ENCODE measurements around the gene RASGRF1.

- TF ChIP-seq ZNF431 (CRISPR knock-in tag; IDR thresholded peaks at IDR 0.05) (no peak), ARID1B (IDR thresholded peaks at IDR 0.05) (no peak), BCL6 (CRISPR knock-in tag; IDR thresholded peaks at IDR 0.05) (no peak), JUN (IDR thresholded peaks at IDR 0.05; ENCODE audit: borderline replicate concordance, low read depth, low read length) (no peak), JUN (CRISPR knock-in tag; IDR thresholded peaks at IDR 0.05; ENCODE audit: borderline replicate concordance) (no peak), NFRKB (IDR thresholded peaks at IDR 0.05; ENCODE audit: low read depth) (no peak), ZHX1 (conservative IDR thresholded peaks at IDR 0.05; ENCODE audit: low read length) (no peak), CHCHD3 (CRISPR knock-in tag; IDR thresholded peaks at IDR 0.05) (no peak), NBN (IDR thresholded peaks at IDR 0.05; ENCODE audit: low read depth) (no peak), MAFF (IDR thresholded peaks at IDR 0.05; ENCODE audit: low read length) (no peak), ZNF644 (tag; IDR thresholded peaks at IDR 0.05; ENCODE audit: low read depth) (no peak), TAF1 (IDR thresholded peaks at IDR 0.05; ENCODE audit: control insufficient read depth, extremely low read depth, insufficient read depth, low read length, severe bottlenecking) (no peak)
- TF ChIP-seq, protein P1, sequence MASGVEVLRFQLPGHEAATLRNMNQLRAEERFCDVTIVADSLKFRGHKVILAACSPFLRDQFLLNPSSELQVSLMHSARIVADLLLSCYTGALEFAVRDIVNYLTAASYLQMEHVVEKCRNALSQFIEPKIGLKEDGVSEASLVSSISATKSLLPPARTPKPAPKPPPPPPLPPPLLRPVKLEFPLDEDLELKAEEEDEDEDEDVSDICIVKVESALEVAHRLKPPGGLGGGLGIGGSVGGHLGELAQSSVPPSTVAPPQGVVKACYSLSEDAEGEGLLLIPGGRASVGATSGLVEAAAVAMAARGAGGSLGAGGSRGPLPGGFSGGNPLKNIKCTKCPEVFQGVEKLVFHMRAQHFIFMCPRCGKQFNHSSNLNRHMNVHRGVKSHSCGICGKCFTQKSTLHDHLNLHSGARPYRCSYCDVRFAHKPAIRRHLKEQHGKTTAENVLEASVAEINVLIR (CRISPR knock-in tag; IDR thresholded peaks at IDR 0.05), result no peak
- TF ChIP-seq, protein P2, sequence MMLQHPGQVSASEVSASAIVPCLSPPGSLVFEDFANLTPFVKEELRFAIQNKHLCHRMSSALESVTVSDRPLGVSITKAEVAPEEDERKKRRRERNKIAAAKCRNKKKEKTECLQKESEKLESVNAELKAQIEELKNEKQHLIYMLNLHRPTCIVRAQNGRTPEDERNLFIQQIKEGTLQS (IDR thresholded peaks at IDR 0.05), result no peak
- TF ChIP-seq, protein P2 (CRISPR knock-in tag; conservative IDR thresholded peaks at IDR 0.05), result no peak
Measured at GRCh38 chr15:78914027-78914764, 176.4 kb downstream of the RASGRF1 start.
